GM12892 (cell line): ENCODE measurements around the gene CABLES1. TPM values are rescaled to one million over a fixed set of nuclear protein-coding genes. Genes with fewer than 3 reads are reported as not detected.
A peak's percentile ranks its signal among the peaks of the same experiment; 100 is the strongest.
"Not testable (repeated sequence)": the region's sequence is repeated elsewhere in the genome, so short reads cannot be mapped to it uniquely, and the experiment has no call there.

Experiments used
- DNase-seq: peaks from one replicate; pipeline ENCODE4 v3.0.0; 2011; ENCODE audit not compliant: insufficient read length
- FAIRE-seq: peaks from 2 replicates; lab custom pipeline; 2011; peaks lifted over from hg19 to GRCh38; lab: Jason Lieb, UNC
- POLR2A ChIP-seq: IDR thresholded peaks from 2 replicates; pipeline ENCODE4 v1.6.1; 2011; ENCODE audit warnings: low read depth, low read length, control low read depth
- POLR2AphosphoS5 ChIP-seq: IDR thresholded peaks from 2 replicates; pipeline ENCODE4 v1.6.1; 2011; ENCODE audit warnings: low read depth, low read length, control low read depth
- TAF1 ChIP-seq: IDR thresholded peaks from 2 replicates; pipeline ENCODE4 v1.6.1; 2011; ENCODE audit warnings: low read depth, mild to moderate bottlenecking, control low read depth, low read length, borderline replicate concordance
- polyA plus RNA-seq: library from polyadenylated mRNA; unstranded; fragments of >200 nt; gene quantifications from one replicate; pipeline ENCODE4 v1.2.1, GENCODE V29; 2012; ENCODE audit warnings: missing spikeins, inconsistent platforms; ENCODE audit not compliant: missing spikeins

Gene CABLES1
- 21.3 TPM for polyA plus RNA-seq

GRCh38 chr18:23134780-23135549 is at the start of gene CABLES1:
Gene CABLES1, plus strand, starts transcription at chr18:23135485. Its CDS starts 278 bp downstream, at chr18:23135763.
- FAIRE-seq: peak; percentile 53
- TF ChIP-seq POLR2A (no peak; the same call in none of the 2 replicates), POLR2AphosphoS5 (peak; percentile 29; the same call in 1 of the 2 replicates)
- peak; percentile 31 for DNase-seq

GRCh38 chr18:23087352-23087751 is 47.9 kb upstream of the CABLES1 start:
- no peak for TF ChIP-seq POLR2A
- no peak for TF ChIP-seq TAF1
- TF ChIP-seq POLR2AphosphoS5: no peak
- DNase-seq (no peak), FAIRE-seq (no peak)

GRCh38 chr18:23088310-23088709 is 47.0 kb upstream of the CABLES1 start:
- DNase-seq (no peak), FAIRE-seq (no peak)
- no peak for TF ChIP-seq POLR2AphosphoS5
- TF ChIP-seq POLR2A: no peak

GRCh38 chr18:23091017-23091993 is 44.0 kb upstream of the CABLES1 start:
- FAIRE-seq: peak; percentile 44
- not testable (repeated sequence) for DNase-seq

- DNase-seq: no peak
- no peak for TF ChIP-seq POLR2AphosphoS5
- no peak for TF ChIP-seq TAF1
- no peak for TF ChIP-seq POLR2A
- no peak for FAIRE-seq
Measured at GRCh38 chr18:23092121-23092520, 43.2 kb upstream of the CABLES1 start.

GRCh38 chr18:23093130-23093529 is 42.2 kb upstream of the CABLES1 start:
- FAIRE-seq, DNase-seq: not testable (repeated sequence)

- FAIRE-seq: no peak
- DNase-seq: no peak
- TF ChIP-seq POLR2A (no peak), POLR2AphosphoS5 (no peak), TAF1 (no peak)
Measured at GRCh38 chr18:23093772-23094171, 41.5 kb upstream of the CABLES1 start.

- no peak for TF ChIP-seq TAF1
- TF ChIP-seq POLR2AphosphoS5: no peak
- TF ChIP-seq POLR2A: no peak
- FAIRE-seq: no peak
Measured at GRCh38 chr18:23094411-23095190, 40.7 kb upstream of the CABLES1 start.

GRCh38 chr18:23095463-23095862 is 39.8 kb upstream of the CABLES1 start:
- no peak for FAIRE-seq
- TF ChIP-seq POLR2AphosphoS5 (no peak), TAF1 (no peak), POLR2A (no peak)
- DNase-seq: no peak

More at GRCh38 chr18:23094411-23095190, 40.7 kb upstream of the CABLES1 start:
- DNase-seq: no peak

GRCh38 chr18:23097016-23097415 is 38.3 kb upstream of the CABLES1 start:
- not testable (repeated sequence) for FAIRE-seq, DNase-seq

GRCh38 chr18:23099621-23100020 is 35.7 kb upstream of the CABLES1 start:
- TF ChIP-seq POLR2A: no peak
- TF ChIP-seq POLR2AphosphoS5: no peak
- no peak for TF ChIP-seq TAF1
- no peak for DNase-seq
- FAIRE-seq: no peak

- FAIRE-seq: no peak
- no peak for TF ChIP-seq TAF1
- TF ChIP-seq POLR2AphosphoS5: no peak
- no peak for TF ChIP-seq POLR2A
Measured at GRCh38 chr18:23101861-23102432, 33.3 kb upstream of the CABLES1 start.

More at GRCh38 chr18:23101861-23102432, 33.3 kb upstream of the CABLES1 start:
- no peak for DNase-seq
